Naive thymus-derived CD4-positive, alpha-beta T cell (primary cell): ENCODE measurements around the gene SRMS. TPM values are rescaled to one million over a fixed set of nuclear protein-coding genes. Genes with fewer than 3 reads are reported as not detected.
A peak's percentile ranks its signal among the peaks of the same experiment; 100 is the strongest.

Experiments used
- ATAC-seq: fragments of 150-1000 bp; cut with Tn5 transposase; 2 replicates; pipeline ENCODE4 v1.10.0; 2021; ENCODE audit warnings: mild to moderate bottlenecking, moderate library complexity
- CTCF ChIA-PET: fragments of 350-600 bp; sonication (Branson Sonifier 250); formaldehyde crosslinking; loops from one replicate; lab custom pipeline; 2021; ENCODE audit warnings: antibody characterized with exemption; lab: Charles Lee
- POLR2A ChIA-PET: fragments of 350-600 bp; sonication (Branson Sonifier 250); formaldehyde crosslinking; loops from one replicate; lab custom pipeline; 2021; ENCODE audit warnings: antibody characterized with exemption, inconsistent platforms; lab: Charles Lee
- DNase-seq, 9 donors: peaks; one replicate each; pipeline versions ENCODE4 v3.0.0 to v3.0.0-alpha.2; 2020 to 2022; ENCODE audit warnings: mixed read lengths in 1 of 9
- H3K27ac ChIP-seq: one replicate; pipeline ENCODE4 v1.7.0; 2013; ENCODE audit warnings: mild to moderate bottlenecking, low read depth, low read length, moderate library complexity
- H3K27me3 ChIP-seq, 2 donors: one replicate each; pipeline ENCODE4 v1.7.0; 2013; ENCODE audit warnings: low read length in 2 of 2, mild to moderate bottlenecking in 2 of 2, moderate library complexity in 2 of 2; ENCODE audit not compliant: control insufficient read depth in 2 of 2, insufficient read depth in 2 of 2
- H3K36me3 ChIP-seq, 3 experiments: 1 replicate in 2 of 3; 2 replicates in 1 of 3; pipeline ENCODE4 v1.7.0; 2013; ENCODE audit warnings: low read length in 3 of 3, mild to moderate bottlenecking in 3 of 3, moderate library complexity in 1 of 3; ENCODE audit not compliant: insufficient read depth in 3 of 3, control insufficient read depth in 2 of 3
- H3K4me1 ChIP-seq, 2 donors: one replicate each; pipeline ENCODE4 v1.7.0; 2013; ENCODE audit warnings: low read length in 2 of 2, mild to moderate bottlenecking in 2 of 2, moderate library complexity in 1 of 2; ENCODE audit not compliant: control insufficient read depth in 2 of 2, insufficient read depth in 2 of 2
- H3K4me3 ChIP-seq: 2 replicates; pipeline ENCODE4 v1.7.0; 2013; ENCODE audit warnings: mild to moderate bottlenecking, low read length
- H3K9me3 ChIP-seq, 3 experiments: 1 replicate in 2 of 3; 2 replicates in 1 of 3; pipeline ENCODE4 v1.7.0; 2013; ENCODE audit warnings: low read length in 3 of 3; ENCODE audit not compliant: control insufficient read depth in 2 of 3
- H3K27ac Mint-ChIP-seq, 9 donors: one replicate each; pipeline ENCODE4 v1.8.0; 2020 to 2022; ENCODE audit warnings: mixed read lengths in 9 of 9, mild to moderate bottlenecking in 8 of 9, moderate library complexity in 5 of 9, inconsistent platforms in 2 of 9
- H3K27me3 Mint-ChIP-seq, 5 donors: one replicate each; pipeline ENCODE4 v1.8.0; 2021 to 2022; ENCODE audit warnings: mixed read lengths in 5 of 5, mild to moderate bottlenecking in 1 of 5
- H3K36me3 Mint-ChIP-seq, 5 donors: one replicate each; pipeline ENCODE4 v1.8.0; 2020 to 2022; ENCODE audit warnings: mixed read lengths in 5 of 5, mild to moderate bottlenecking in 3 of 5, inconsistent platforms in 1 of 5
- H3K4me1 Mint-ChIP-seq, 7 donors: one replicate each; pipeline ENCODE4 v1.8.0; 2020 to 2022; ENCODE audit warnings: mixed read lengths in 7 of 7, mild to moderate bottlenecking in 3 of 7, inconsistent platforms in 1 of 7
- H3K4me3 Mint-ChIP-seq, 10 donors: one replicate each; pipeline ENCODE4 v1.8.0; 2020 to 2022; ENCODE audit warnings: mild to moderate bottlenecking in 10 of 10, mixed read lengths in 10 of 10, moderate library complexity in 6 of 10, inconsistent platforms in 2 of 10
- H3K9me3 Mint-ChIP-seq, 11 donors: one replicate each; pipeline ENCODE4 v1.8.0; 2020 to 2022; ENCODE audit warnings: mixed read lengths in 11 of 11, mild to moderate bottlenecking in 4 of 11, inconsistent platforms in 1 of 11, moderate library complexity in 1 of 11
- intact Hi-C, 2 donors: fragments of 100-400 bp; cut with micrococcal nuclease; formaldehyde crosslinking; loops; one replicate each; pipeline ENCODE4 v1.15.1; 2023
- polyA plus RNA-seq, 2 donors: library from polyadenylated mRNA; unstranded; fragments of 300-500 nt; fragmentation: Illumina TruSeq; gene quantifications; one replicate each; pipeline ENCODE4 v1.2.3, GENCODE V29; 2021
- total RNA-seq, 6 experiments: library from RNA in 5 of 6; stranded (reverse) in 5 of 6; gene quantifications; 1 replicate in 5 of 6; 2 replicates in 1 of 6; pipeline ENCODE4 v1.2.3 and lab custom pipeline; 2021 to 2026

The SRMS gene
- total and polyA plus RNA-seq, 7 experiments from 2014 or later: 0.24 TPM; not detected in 6

DNA sequence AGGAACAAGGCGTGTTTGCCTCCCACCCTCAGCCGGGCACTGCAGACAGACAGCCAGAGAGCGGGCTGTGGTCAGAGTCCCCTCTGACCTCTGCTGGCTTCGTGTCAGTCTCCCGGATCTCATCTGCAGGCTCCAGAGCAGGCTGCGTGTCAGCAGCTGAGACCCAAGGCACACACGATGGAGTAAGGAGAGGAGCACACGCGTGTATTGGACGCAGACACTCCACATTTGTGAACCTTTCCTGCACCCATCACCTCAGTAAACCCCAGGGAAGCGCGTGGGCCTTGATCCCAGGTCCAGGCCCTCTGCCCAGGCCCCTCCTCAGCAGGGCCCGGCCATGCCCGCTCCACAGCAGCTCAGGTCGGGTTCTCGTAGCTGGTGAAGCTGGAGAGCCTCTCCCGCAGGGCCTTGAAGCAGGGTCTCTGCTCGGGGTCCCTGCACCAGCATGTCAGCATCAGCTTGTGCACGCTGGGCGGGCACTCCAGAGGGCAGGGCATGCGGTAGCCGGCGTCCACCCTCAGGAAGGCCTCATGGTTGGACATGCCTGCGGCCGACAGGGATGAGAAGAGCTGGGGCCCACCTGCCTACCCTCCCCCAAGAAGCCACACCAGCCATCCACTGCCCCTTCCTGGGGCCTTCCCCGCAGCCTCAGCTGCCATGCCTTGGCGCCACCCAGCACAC is 18.2 kb downstream of the SRMS start:
- Histone ChIP-seq H3K4me1 (no peaks in the 10 kb centered on the region), H3K4me3 (no peak overlapping the region), H3K27ac (no peak overlapping the region), H3K9me3 (no peaks in the 10 kb centered on the region), H3K36me3 (no peaks in the 10 kb centered on the region), H3K27me3 (no peaks in the 10 kb centered on the region)
- Mint-ChIP-seq H3K4me1 (peaks cover 0 to 6% (median 4%) of the 10 kb centered on the region in 7 donors), H3K9me3 (peaks cover 0 to 2% (median 0%) of the 10 kb centered on the region in 11 donors), H3K36me3 (peaks cover 0 to 3% (median 0%) of the 10 kb centered on the region in 5 donors), H3K4me3 (peak overlapping the region in 1 of 10 donors; percentile 42), H3K27ac (peak overlapping the region in 3 of 9 donors; percentile 59 to 76 (median 62)), H3K27me3 (no peaks in the 10 kb centered on the region)
- ATAC-seq: no peak
- ChIA-PET POLR2A (interaction anchor here (0.7 to 3.9 kb wide), 3 partner anchors 10 to 38 kb away, joined by 3 to 32 read pairs (median 4); partner anchors contain the start of gene PPDPF), CTCF (no interaction called here)
- intact Hi-C loops: no loop called here
- DNase-seq: no peak

DNA sequence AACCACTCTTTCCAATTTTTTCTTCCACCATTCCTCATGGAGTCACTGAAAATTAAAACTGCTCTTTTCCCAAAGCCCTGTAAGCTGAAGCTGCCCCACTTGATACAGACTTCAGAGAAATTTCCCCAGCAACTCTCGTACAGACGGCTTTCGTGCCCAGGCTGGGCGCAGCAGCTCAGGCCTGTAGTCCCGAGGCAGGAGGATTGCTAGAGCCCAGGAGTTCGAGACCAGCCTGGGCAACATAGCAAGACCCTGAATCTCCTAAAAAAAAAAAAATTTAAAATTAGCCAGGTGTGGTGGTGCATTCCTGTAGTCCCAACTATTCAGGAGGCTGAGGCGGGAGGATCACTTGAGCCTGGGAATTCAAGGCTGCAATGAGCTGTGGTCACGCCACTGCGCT is 20.4 kb downstream of the SRMS start:
- Histone ChIP-seq H3K4me3 (no peak overlapping the region), H3K4me1 (peaks cover 4 to 6% of the 10 kb centered on the region in 2 donors), H3K27me3 (no peaks in the 10 kb centered on the region), H3K9me3 (peaks cover 0 to 9% (median 0%) of the 10 kb centered on the region in 3 experiments), H3K27ac (no peak overlapping the region), H3K36me3 (peaks cover 0 to 15% (median 5%) of the 10 kb centered on the region in 3 experiments)
- DNase-seq: peak in 1 of 9 donors; percentile 16
- Mint-ChIP-seq H3K9me3 (peaks cover 0 to 10% (median 2%) of the 10 kb centered on the region in 11 donors), H3K27ac (peak overlapping the region in 4 of 9 donors; percentile 44 to 77 (median 52)), H3K4me1 (peaks cover 4 to 17% (median 7%) of the 10 kb centered on the region in 7 donors), H3K4me3 (peak overlapping the region in 1 of 10 donors; percentile 16), H3K36me3 (peaks cover 0 to 20% (median 9%) of the 10 kb centered on the region in 5 donors), H3K27me3 (no peaks in the 10 kb centered on the region)
- ATAC-seq: no peak
- CTCF ChIA-PET: no interaction called here
- POLR2A ChIA-PET: interaction anchor here (0.7 to 1.4 kb wide), 2 partner anchors 10 to 471 kb away, joined by 3 to 8 read pairs; partner anchors contain the start of gene PTK6
- intact Hi-C loops: no loop called here

DNA sequence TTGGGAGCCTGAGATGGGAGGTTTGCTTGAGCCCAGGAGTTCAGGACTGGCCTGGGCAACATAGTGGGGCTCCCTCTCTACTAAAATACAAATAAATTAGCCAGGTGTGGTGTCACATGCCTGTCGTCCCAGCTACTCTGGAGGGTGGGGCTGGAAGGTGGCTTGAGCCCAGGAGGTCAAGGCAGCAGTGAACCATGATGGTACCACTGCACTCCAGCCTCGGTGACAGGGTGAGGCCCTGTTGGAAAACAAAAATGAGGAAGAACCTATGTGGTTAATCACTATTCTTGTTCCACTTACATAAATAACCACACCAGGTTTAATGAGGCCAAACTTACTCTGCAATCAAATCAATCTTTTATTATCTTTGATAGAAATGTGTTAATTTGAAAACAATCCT is 21.6 kb downstream of the SRMS start:
- peak in 1 of 9 donors; percentile 24 for DNase-seq
- ChIA-PET CTCF (interaction anchor here (0.7 kb wide), 1 partner anchor 531 kb away, joined by 3 read pairs; no protein-coding TSS in a partner anchor), POLR2A (interaction anchor here (0.6 kb wide), 1 partner anchor 246 kb away, joined by 5 read pairs; no protein-coding TSS in a partner anchor)
- H3K4me1 Mint-ChIP-seq: peaks cover 0 to 18% (median 6%) of the 10 kb centered on the region in 7 donors
- Histone ChIP-seq H3K9me3 (peaks cover 0 to 9% (median 0%) of the 10 kb centered on the region in 3 experiments), H3K4me3 (no peak overlapping the region), H3K27ac (no peak overlapping the region), H3K4me1 (peaks cover 11 to 14% of the 10 kb centered on the region in 2 donors), H3K27me3 (no peaks in the 10 kb centered on the region), H3K36me3 (peaks cover 0 to 18% (median 8%) of the 10 kb centered on the region in 3 experiments)
- no peak for ATAC-seq
- peaks cover 0 to 10% (median 1%) of the 10 kb centered on the region in 11 donors for H3K9me3 Mint-ChIP-seq
- no peak overlapping the region for H3K27ac Mint-ChIP-seq
- intact Hi-C loops: no loop called here
- no peak overlapping the region for H3K4me3 Mint-ChIP-seq
- H3K27me3 Mint-ChIP-seq: no peaks in the 10 kb centered on the region
- peaks cover 0 to 25% (median 9%) of the 10 kb centered on the region in 5 donors for H3K36me3 Mint-ChIP-seq

DNA sequence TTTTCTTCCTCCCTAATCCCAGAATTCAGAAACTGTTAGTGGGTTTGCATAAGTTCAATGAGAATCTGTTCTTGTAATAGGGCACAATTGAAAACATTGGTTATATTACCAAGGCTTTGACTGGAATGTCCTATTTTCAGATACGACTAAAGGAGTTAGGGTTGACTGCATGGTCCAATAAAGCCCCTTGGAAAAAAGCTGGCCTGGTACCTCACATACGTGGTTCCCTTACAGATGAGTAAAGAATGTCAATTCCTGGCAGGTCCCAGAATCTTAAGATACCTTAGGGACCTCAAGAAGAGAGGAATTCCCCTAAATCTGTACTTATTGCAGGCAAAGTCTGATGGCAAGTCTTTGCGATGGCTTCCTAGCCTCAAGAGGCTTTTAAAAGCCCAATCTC is 22.4 kb downstream of the SRMS start:
- no peak overlapping the region for H3K27ac ChIP-seq
- Mint-ChIP-seq H3K9me3 (peaks cover 0 to 10% (median 1%) of the 10 kb centered on the region in 11 donors), H3K27ac (peak overlapping the region in 3 of 9 donors; percentile 48 to 64 (median 57)), H3K36me3 (peaks cover 0 to 25% (median 9%) of the 10 kb centered on the region in 5 donors), H3K4me1 (peaks cover 0 to 18% (median 6%) of the 10 kb centered on the region in 7 donors), H3K4me3 (peak overlapping the region in 5 of 10 donors; percentile 3 to 64 (median 17)), H3K27me3 (no peaks in the 10 kb centered on the region)
- intact Hi-C loops: no loop called here
- peaks cover 0 to 18% (median 8%) of the 10 kb centered on the region in 3 experiments for H3K36me3 ChIP-seq
- H3K9me3 ChIP-seq: peaks cover 0 to 9% (median 0%) of the 10 kb centered on the region in 3 experiments
- ATAC-seq (no peak), DNase-seq (peak in 1 of 9 donors; percentile 21)
- ChIA-PET CTCF (interaction anchor here (0.7 to 0.8 kb wide), 2 partner anchors 532 to 873 kb away, joined by 3 to 4 read pairs; no protein-coding TSS in a partner anchor), POLR2A (interaction anchor here (5.5 kb wide), 1 partner anchor 12 kb away, joined by 89 read pairs; the partner anchor contains the start of gene PTK6)
- H3K27me3 ChIP-seq: no peaks in the 10 kb centered on the region
- H3K4me1 ChIP-seq: peaks cover 11 to 14% of the 10 kb centered on the region in 2 donors
- no peak overlapping the region for H3K4me3 ChIP-seq

GRCh38 chr20:63522981-63523611 is 24.5 kb downstream of the SRMS start:
- Histone ChIP-seq H3K9me3 (peaks cover 0 to 9% (median 0%) of the 10 kb centered on the region in 3 experiments), H3K27ac (no peak overlapping the region), H3K27me3 (no peaks in the 10 kb centered on the region), H3K4me1 (peaks cover 11 to 14% of the 10 kb centered on the region in 2 donors), H3K36me3 (peaks cover 0 to 18% (median 8%) of the 10 kb centered on the region in 3 experiments), H3K4me3 (no peak overlapping the region)
- ATAC-seq (no peak), DNase-seq (no peak)
- Mint-ChIP-seq H3K4me3 (peak overlapping the region in 6 of 10 donors; percentile 25 to 88 (median 64)), H3K27me3 (peaks cover 0 to 2% (median 0%) of the 10 kb centered on the region in 5 donors), H3K4me1 (peaks cover under 1 to 22% (median 9%) of the 10 kb centered on the region in 7 donors), H3K27ac (peak overlapping the region in 5 of 9 donors; percentile 10 to 64 (median 41)), H3K36me3 (peaks cover 0 to 25% (median 9%) of the 10 kb centered on the region in 5 donors), H3K9me3 (peaks cover 0 to 10% (median 1%) of the 10 kb centered on the region in 11 donors)
- POLR2A ChIA-PET: interaction anchor here (0.6 to 5.5 kb wide), 9 partner anchors 14 to 457 kb away, joined by 3 to 89 read pairs (median 5); partner anchors contain the start of genes PRPF6, PTK6 and TPD52L2
- CTCF ChIA-PET: interaction anchor here (0.8 to 1.1 kb wide), 2 partner anchors 13 to 15 kb away, joined by 3 read pairs; partner anchors contain the start of gene PTK6
- intact Hi-C loops: loop anchor here (5.0 kb wide), 2 partner anchors 114 to 726 kb away; partner anchors contain the start of gene MRGBP (in 1 of the 2)
